ENCODE data around the gene DPP9. TPM values are rescaled to one million over a fixed set of nuclear protein-coding genes. Genes with fewer than 3 reads are reported as not detected.

The DPP9 gene
- total and polyA plus RNA-seq, 2 of the 4 experiments (the other 2 are of a cell fraction), result 12.4 to 33.0 TPM

- WGBS, 2 experiments (ENCODE audit: extremely low coverage in 2 of 2, insufficient read length in 1 of 2), result 5% methylated on average over 21 of the region's 28 CpGs; no CpG with 5 or more reads in 1 of the 2 experiments
- in situ Hi-C loops (cut with MboI; ENCODE audit: low sequenced_read_pairs), result no loop called here
- Histone ChIP-seq H2BK5ac (ENCODE audit: low read depth, low read length, poor library complexity, severe bottlenecking) (peak overlapping the region; percentile 47), H3K36me3 (ENCODE audit: control insufficient read depth, insufficient read depth, low read length) (peaks cover 22% of the 10 kb centered on the region), H3K4me2 (ENCODE audit: low read depth, low read length) (peak overlapping the region; percentile 99), H3K9me1 (ENCODE audit: insufficient read depth, low read length) (0 out of 2 replicates have a peak, but pooled peaks cover 7% of the 10 kb centered on the region), H2AK5ac (ENCODE audit: low read depth, low read length) (peak overlapping the region; percentile 98), H2BK120ac (ENCODE audit: low read depth, low read length) (peak overlapping the region; percentile 49; the same call in 1 of the 2 replicates), H3K4ac (ENCODE audit: low read depth, low read length) (peak overlapping the region; percentile 97), H4K91ac (ENCODE audit: insufficient read depth, low read depth, low read length) (peak overlapping the region; percentile 89), H3K18ac (ENCODE audit: low read depth, low read length) (no peak overlapping the region), H3K14ac (replicated peaks; ENCODE audit: low read depth, low read length) (peak overlapping the region; percentile 95), H3K4me1 (ENCODE audit: control insufficient read depth, insufficient read depth, low read length) (peaks cover 6% of the 10 kb centered on the region), H2AK9ac (replicated peaks; ENCODE audit: low read depth, low read length, poor library complexity) (peak overlapping the region; percentile 100), H3K27me3 (ENCODE audit: control insufficient read depth, insufficient read depth, low read length) (no peaks in the 10 kb centered on the region), H4K20me1 (ENCODE audit: insufficient read depth, low read length) (peaks cover 9% of the 10 kb centered on the region; the same call in 1 of the 2 replicates), H3K79me1 (ENCODE audit: low read depth in 1 of 2, low read length in 2 of 2) (peaks cover 26 to 50% of the 10 kb centered on the region in 2 experiments), H4K8ac (ENCODE audit: low read depth in 2 of 2, low read length in 2 of 2) (peak overlapping the region; percentile 64 to 95), H2AFZ (replicated peaks; ENCODE audit: low read length, poor library complexity) (peak overlapping the region; percentile 96), H4K5ac (ENCODE audit: low read depth, low read length) (peak overlapping the region; percentile 81), H2BK15ac (ENCODE audit: low read depth, low read length) (peak overlapping the region; percentile 6; the same call in 2 of the 3 replicates), H3K4me3 (ENCODE audit: insufficient read depth, low read depth, low read length) (peak overlapping the region; percentile 95), H3K9ac (ENCODE audit: low read depth, low read length) (peak overlapping the region; percentile 95), H3K23ac (ENCODE audit: low read depth, low read length) (peak overlapping the region; percentile 90), H3K27ac (ENCODE audit: insufficient read depth, low read length) (peak overlapping the region; percentile 66), H3K9me3 (ENCODE audit: control insufficient read depth, insufficient read depth, low read length) (no peaks in the 10 kb centered on the region), H3K56ac (ENCODE audit: extremely low read depth, insufficient read depth, low read length) (peak overlapping the region; percentile 81), H2BK20ac (ENCODE audit: low read depth, low read length) (no peak overlapping the region)
- CTCF ChIA-PET, result interaction anchor here (1.2 to 1.7 kb wide), 2 partner anchors 15 to 68 kb away, joined by 3 to 6 read pairs; partner anchors contain the start of gene FEM1A
- intact Hi-C loops (cut with micrococcal nuclease), result no loop called here
- BruUV-seq (replicated peaks), result no TSS peak
- POLR2A ChIA-PET (ENCODE audit: unreplicated experiment), result no interaction called here
- peak; percentile 53 for DNase-seq
- peak; percentile 2; the same call in 1 of the 2 replicates for ATAC-seq (ENCODE audit: low read depth)
- dilution Hi-C loops (cut with HindIII; ENCODE audit: low sequenced_read_pairs, unreplicated experiment), result no loop called here
- TF ChIP-seq MAFK (IDR thresholded peaks at IDR 0.05; ENCODE audit: low read depth, low read length) (no peak), MXI1 (IDR thresholded peaks at IDR 0.05; ENCODE audit: borderline replicate concordance, low read depth, low read length) (no peak), BHLHE40 (IDR thresholded peaks at IDR 0.05; ENCODE audit: low read depth, low read length) (no peak), ELK1 (IDR thresholded peaks at IDR 0.05; ENCODE audit: borderline replicate concordance, low read depth, low read length) (no peak), CEBPB (IDR thresholded peaks at IDR 0.05; ENCODE audit: low read depth, low read length) (no peak), USF2 (IDR thresholded peaks at IDR 0.05; ENCODE audit: low read depth, low read length) (no peak), RAD21 (IDR thresholded peaks at IDR 0.05; ENCODE audit: low read length) (no peak), MAZ (IDR thresholded peaks at IDR 0.05; ENCODE audit: borderline replicate concordance, low read depth, low read length) (no peak), RCOR1 (IDR thresholded peaks at IDR 0.05; ENCODE audit: insufficient replicate concordance, low read length) (no peak), RFX5 (IDR thresholded peaks at IDR 0.05; ENCODE audit: low read depth, low read length) (no peak), CTCF (conservative IDR thresholded peaks at IDR 0.05; ENCODE audit: low read depth, low read length) (no peak), CHD1 (IDR thresholded peaks at IDR 0.05; ENCODE audit: low read depth, low read length) (no peak), FOS (IDR thresholded peaks at IDR 0.05; ENCODE audit: low read depth, low read length) (no peak)
These were observed 709 bp downstream of the DPP9 start for GRCh38 chr19:4722671-4723594.

Data from IMR-90 (cell line).